HG02642 (cell line): ENCODE data around the gene CMC2.

Experiments
- ATAC-seq: cut with Tn5 transposase; IDR thresholded peaks from one replicate; pipeline ENCODE4 v1.9.1; 2021; ENCODE audit warnings: mild to moderate bottlenecking; ENCODE audit not compliant: unreplicated experiment, poor library complexity

The CMC2 gene

GRCh38 chr16:81006813-81007695 lies at the start of gene CMC2, which contains the start of gene CENPN:
Gene CMC2 (minus strand): TSS chr16:81006885. CDS start chr16:80997394, 9,491 bp downstream.
Gene CENPN (plus strand): TSS chr16:81007214. CDS start chr16:81011940, 4,726 bp downstream.
- ATAC-seq, result peak; percentile 91

- ATAC-seq, result no peak
Measured at GRCh38 chr16:81053761-81054160, 47.1 kb upstream of the CMC2 start.

GRCh38 chr16:81042821-81043220 lies 36.1 kb upstream of the CMC2 start:
- no peak for ATAC-seq

GRCh38 chr16:81041696-81042095 lies 35.0 kb upstream of the CMC2 start:
- no peak for ATAC-seq

GRCh38 chr16:81040842-81041241 lies 34.2 kb upstream of the CMC2 start:
- ATAC-seq, result no peak

GRCh38 chr16:81040131-81040530 lies 33.4 kb upstream of the CMC2 start:
- no peak for ATAC-seq

GRCh38 chr16:81036751-81037350 lies 30.2 kb upstream of the CMC2 start:
- ATAC-seq, result no peak

- peak; percentile 64 for ATAC-seq
Measured at GRCh38 chr16:81035975-81036750, 29.5 kb upstream of the CMC2 start.

GRCh38 chr16:81035398-81035974 lies 28.8 kb upstream of the CMC2 start, which contains the start of gene ATMIN:
Gene ATMIN (plus strand): TSS chr16:81035842. CDS start chr16:81035871, 29 bp downstream.
- peak; percentile 88 for ATAC-seq

- ATAC-seq, result no peak
Measured at GRCh38 chr16:81029930-81030604, 23.4 kb upstream of the CMC2 start.

- ATAC-seq, result no peak
Measured at GRCh38 chr16:81026429-81026828, 19.7 kb upstream of the CMC2 start.

- no peak for ATAC-seq
Measured at GRCh38 chr16:81018496-81018895, 11.8 kb upstream of the CMC2 start.

GRCh38 chr16:81014672-81015071 lies 8.0 kb upstream of the CMC2 start:
- ATAC-seq, result no peak

GRCh38 chr16:81012974-81013373 lies 6.3 kb upstream of the CMC2 start:
- ATAC-seq, result no peak

GRCh38 chr16:81008505-81008789 lies 1.8 kb upstream of the CMC2 start:
- ATAC-seq, result no peak

GRCh38 chr16:81006211-81006812 lies 373 bp downstream of the CMC2 start:
- peak; percentile 26 for ATAC-seq

- no peak for ATAC-seq
Measured at GRCh38 chr16:81005610-81006161, 999 bp downstream of the CMC2 start.

GRCh38 chr16:81004646-81005353 lies 1.9 kb downstream of the CMC2 start:
- no peak for ATAC-seq
